K562 (cell line): ENCODE data around the gene MAN2A1. TPM values are rescaled to one million over a fixed set of nuclear protein-coding genes. Genes with fewer than 3 reads are reported as not detected.

ENCODE experiments used
- ARID2 ChIP-seq: fragments of 450-650 bp; IDR thresholded peaks from 2 replicates; pipeline ENCODE4 v1.6.1; 2017; ENCODE audit warnings: antibody characterized with exemption, mild to moderate bottlenecking
- ARNT ChIP-seq, 2 experiments: fragments of 450-650 bp; IDR thresholded peaks; 2 replicates each; pipeline ENCODE4 v1.6.1; 2016; ENCODE audit warnings: mild to moderate bottlenecking in 1 of 2
- ATF1 ChIP-seq, 2 experiments: fragments of 450-650 bp in 1 of 2; IDR thresholded peaks; 2 replicates each; pipeline ENCODE4 v1.6.1; 2016; ENCODE audit warnings: missing compliant biosample characterization in 1 of 2, missing genetic modification characterization in 1 of 2
- CEBPG ChIP-seq, 3 experiments: fragments of 200-800 bp in 1 of 3; sonication (Bioruptor generic) in 1 of 3; sonication (generic) in 1 of 3; formaldehyde crosslinking in 1 of 3; IDR thresholded peaks in 2 of 3; conservative IDR thresholded peaks in 1 of 3; 2 replicates each; pipeline versions ENCODE4 v1.6.1 to v1.8.0; 2016 to 2022; ENCODE audit warnings: missing compliant biosample characterization in 2 of 3, missing genetic modification characterization in 2 of 3, mild to moderate bottlenecking in 1 of 3, missing genetic modification reagents in 1 of 3
- CTCF ChIP-seq, 3 experiments: IDR thresholded peaks in 2 of 3; conservative IDR thresholded peaks in 1 of 3; 2 replicates each; pipeline ENCODE4 v1.5.1; 2011 to 2012; ENCODE audit warnings: low read length in 3 of 3, mild to moderate bottlenecking in 3 of 3, control low read depth in 2 of 3, improper control_type of control experiment in 1 of 3, inconsistent platforms in 1 of 3, low read depth in 1 of 3, mixed read lengths in 1 of 3, moderate library complexity in 1 of 3; ENCODE audit not compliant: insufficient read depth in 2 of 3
- CXXC5 ChIP-seq: fragments of 250-450 bp; sonication (Bioruptor Pico); IDR thresholded peaks from 2 replicates; pipeline ENCODE4 v1.8.0; 2022; ENCODE audit warnings: inconsistent platforms, mild to moderate bottlenecking, moderate library complexity
- ELK3 ChIP-seq: fragments of 450-650 bp; formaldehyde crosslinking; IDR thresholded peaks from 2 replicates; pipeline ENCODE4 v1.4.0; 2020; ENCODE audit warnings: mild to moderate bottlenecking
- ETV5 ChIP-seq: sonication (generic); formaldehyde crosslinking; IDR thresholded peaks from 2 replicates; pipeline ENCODE4 v1.4.0; 2020; ENCODE audit warnings: low read depth, mild to moderate bottlenecking, missing genetic modification reagents
- FIP1L1 ChIP-seq: fragments of 200-400 bp; formaldehyde crosslinking; IDR thresholded peaks from 2 replicates; pipeline ENCODE4 v1.6.1; 2018; ENCODE audit warnings: mild to moderate bottlenecking, low read depth, low read length; ENCODE audit not compliant: poor library complexity, severe bottlenecking
- FOXP1 ChIP-seq: sonication (generic); formaldehyde crosslinking; IDR thresholded peaks from 2 replicates; pipeline ENCODE4 v1.8.0; 2022; ENCODE audit warnings: mild to moderate bottlenecking, missing genetic modification reagents
- HNRNPL ChIP-seq: fragments of 200-400 bp; formaldehyde crosslinking; IDR thresholded peaks from 2 replicates; pipeline ENCODE4 v1.6.1; 2017; ENCODE audit warnings: low read depth, mild to moderate bottlenecking, low read length
- MCM2 ChIP-seq: fragments of 450-650 bp; IDR thresholded peaks from 2 replicates; pipeline ENCODE4 v1.6.1; 2017; ENCODE audit warnings: low read depth, mild to moderate bottlenecking
- NCOA6 ChIP-seq: fragments of 450-650 bp; IDR thresholded peaks from 2 replicates; pipeline ENCODE4 v1.6.1; 2017; ENCODE audit warnings: mild to moderate bottlenecking
- PCBP1 ChIP-seq: fragments of 200-400 bp; formaldehyde crosslinking; IDR thresholded peaks from 2 replicates; pipeline ENCODE4 v1.6.1; 2018; ENCODE audit warnings: mild to moderate bottlenecking, low read depth, low read length; ENCODE audit not compliant: poor library complexity, severe bottlenecking
- PHF21A ChIP-seq: fragments of 450-650 bp; IDR thresholded peaks from 2 replicates; pipeline ENCODE4 v1.6.1; 2017; ENCODE audit warnings: low read depth, borderline replicate concordance
- PHF8 ChIP-seq: fragments of 200-600 bp; sonication (generic); IDR thresholded peaks from 2 replicates; pipeline ENCODE4 v1.6.1; 2012; ENCODE audit warnings: mixed run types, mild to moderate bottlenecking, inconsistent platforms, low read length, moderate library complexity, borderline replicate concordance
- POLR2A ChIP-seq: fragments of 450-650 bp; conservative IDR thresholded peaks from 2 replicates; pipeline ENCODE4 v1.6.1; 2016
- RCOR1 ChIP-seq, 2 experiments: IDR thresholded peaks; 2 replicates each; pipeline ENCODE4 v1.6.1; 2012; ENCODE audit warnings: low read depth in 2 of 2, low read length in 2 of 2, borderline replicate concordance in 1 of 2, improper control_type of control experiment in 1 of 2
- RUNX1 ChIP-seq: sonication (generic); IDR thresholded peaks from 2 replicates; pipeline ENCODE4 v1.6.1; 2016; ENCODE audit warnings: antibody characterized with exemption, low read depth
- ZC3H4 ChIP-seq: sonication (generic); formaldehyde crosslinking; IDR thresholded peaks from 2 replicates; pipeline ENCODE4 v1.9.0; 2021; ENCODE audit warnings: missing genetic modification reagents, borderline replicate concordance
- ZNF561 ChIP-seq: fragments of 450-650 bp; formaldehyde crosslinking; conservative IDR thresholded peaks from 2 replicates; pipeline ENCODE4 v1.4.0; 2020; ENCODE audit warnings: mild to moderate bottlenecking, moderate library complexity
- ZNF766 ChIP-seq: fragments of 200-800 bp; sonication (Bioruptor generic); conservative IDR thresholded peaks from 2 replicates; pipeline ENCODE4 v1.6.1; 2016; ENCODE audit warnings: missing genetic modification characterization, missing compliant biosample characterization
- polyA plus RNA-seq, 8 experiments: library from polyadenylated mRNA; depleted of rRNA in 4 of 8; stranded (reverse) in 5 of 8; unstranded in 3 of 8; fragments of >200 nt; fragmentation: Nextera tagmentation in 2 of 8; fragmentation: Illumina TruSeq in 1 of 8; extraction: Ambion mirVana in 2 of 8; extraction: Trizol in 1 of 8; gene quantifications; 2 replicates each; pipeline versions ENCODE4 v1.2.1 to v1.2.3, GENCODE V29; 2011 to 2014; ENCODE audit warnings: inconsistent platforms in 1 of 8, missing spikeins in 1 of 8
- total RNA-seq, 7 experiments: library from RNA; depleted of rRNA in 6 of 7; stranded (reverse); fragments of >200 nt in 6 of 7; fragmentation: Illumina TruSeq in 2 of 7; extraction: Trizol in 2 of 7; gene quantifications; 2 replicates each; pipeline versions ENCODE4 v1.2.1 to v1.2.3, GENCODE V29; 2011 to 2021; ENCODE audit warnings: low replicate concordance in 1 of 7
- TF ChIP-seq, protein P1 (sequence below), 2 experiments: fragments of 450-650 bp; conservative IDR thresholded peaks; 2 replicates each; pipeline ENCODE4 v1.6.1; 2017; ENCODE audit warnings: mild to moderate bottlenecking in 2 of 2, moderate library complexity in 2 of 2

Gene MAN2A1
- total and polyA plus RNA-seq, 9 of the 15 experiments (the other 6 are each of a cell fraction or from before 2014, with no cell fraction given), result 5.2 to 32.0 (median 19.8) TPM

DNA sequence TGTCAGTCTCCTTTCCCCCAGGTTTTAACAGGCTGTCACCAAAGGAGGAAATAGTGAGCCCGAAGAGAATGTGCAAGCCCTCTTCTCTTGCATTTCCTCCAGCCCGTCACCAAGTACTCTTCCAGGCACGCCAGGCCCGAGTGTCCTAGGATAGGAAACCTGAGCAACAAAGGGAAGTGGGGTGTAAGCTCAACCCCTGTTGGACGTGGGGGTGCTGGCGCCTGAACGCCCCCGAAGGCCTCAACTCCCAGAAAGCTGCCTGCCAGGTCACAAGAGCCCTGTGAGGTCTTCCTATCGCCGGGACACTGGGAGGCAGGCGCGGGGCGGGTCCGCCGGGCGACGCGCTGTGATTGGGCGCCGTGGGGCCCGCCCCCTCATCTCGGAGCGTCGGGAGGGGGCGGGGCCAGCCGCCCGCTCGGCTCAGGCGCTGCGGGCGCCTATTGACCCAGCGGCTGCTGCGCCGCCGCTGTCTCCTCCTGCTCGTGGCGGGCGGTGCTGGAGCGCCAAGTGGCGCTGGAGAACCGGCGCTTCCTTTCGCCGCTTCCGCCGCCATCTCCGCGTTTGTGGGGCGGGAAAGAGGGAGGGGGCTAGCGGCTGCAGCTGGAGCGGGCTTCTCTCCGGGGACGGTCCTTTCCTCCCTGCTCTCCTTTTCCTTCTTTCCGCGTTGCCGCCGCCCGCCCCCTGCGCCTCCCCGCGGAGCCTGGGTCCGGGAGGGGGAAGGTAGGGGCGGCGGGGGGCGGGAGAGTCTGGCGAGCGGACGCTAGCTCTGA lies 572 bp upstream of the MAN2A1 start (continued):
- TF ChIP-seq ELK3 (CRISPR knock-in tag), result no peak
- no peak for TF ChIP-seq ARNT (IDR thresholded peaks at IDR 0.05)
- TF ChIP-seq ZNF561 (CRISPR knock-in tag), result no peak
- 0 out of 2 replicates have a peak, but pooled peaks have one; percentile 27 for TF ChIP-seq ETV5 (CRISPR knock-in tag)
- no peak for TF ChIP-seq RUNX1
- TF ChIP-seq CTCF (IDR thresholded peaks at IDR 0.05 in 2 of 3, conservative IDR thresholded peaks at IDR 0.05 in 1 of 3; ENCODE audit: insufficient read depth in 2 of 3, low read depth in 1 of 3, low read length in 3 of 3), result peak in 2 of 3 experiments; percentile 17 to 27; a peak in 2 of 6 replicates
- TF ChIP-seq NCOA6, result no peak
- TF ChIP-seq CXXC5, result peak; percentile 86
- peak; percentile 63 for TF ChIP-seq PCBP1
- TF ChIP-seq FIP1L1, result no peak
- peak in 1 of 2 experiments; percentile 15; a peak in 2 of 4 replicates for TF ChIP-seq RCOR1 (IDR thresholded peaks at IDR 0.05; ENCODE audit: borderline replicate concordance in 1 of 2, low read depth in 2 of 2, low read length in 2 of 2)
- TF ChIP-seq PHF21A, result peak; percentile 56; the same call in 1 of the 2 replicates
- peak; percentile 86; the same call in 1 of the 2 replicates for TF ChIP-seq FOXP1
- peak; percentile 90 for TF ChIP-seq PHF8
- no peak for TF ChIP-seq ZC3H4 (CRISPR knock-in tag)
- 0 out of 2 replicates have a peak, but pooled peaks have one; percentile 16 for TF ChIP-seq CEBPG (CRISPR knock-in tag; IDR thresholded peaks at IDR 0.05)
- no peak for TF ChIP-seq CEBPG (tag; conservative IDR thresholded peaks at IDR 0.05 in 1 of 2, IDR thresholded peaks at IDR 0.05 in 1 of 2)
- no peak for TF ChIP-seq ARID2
- TF ChIP-seq HNRNPL, result no peak
- TF ChIP-seq ZNF766 (CRISPR knock-in tag), result no peak; the same call in 1 of the 2 replicates
- TF ChIP-seq POLR2A, result peak; percentile 91
- no peak for TF ChIP-seq ATF1 (CRISPR knock-in tag; IDR thresholded peaks at IDR 0.05)
- TF ChIP-seq ATF1 (tag; IDR thresholded peaks at IDR 0.05), result peak; percentile 78
- no peak for TF ChIP-seq MCM2
- TF ChIP-seq, protein P1, sequence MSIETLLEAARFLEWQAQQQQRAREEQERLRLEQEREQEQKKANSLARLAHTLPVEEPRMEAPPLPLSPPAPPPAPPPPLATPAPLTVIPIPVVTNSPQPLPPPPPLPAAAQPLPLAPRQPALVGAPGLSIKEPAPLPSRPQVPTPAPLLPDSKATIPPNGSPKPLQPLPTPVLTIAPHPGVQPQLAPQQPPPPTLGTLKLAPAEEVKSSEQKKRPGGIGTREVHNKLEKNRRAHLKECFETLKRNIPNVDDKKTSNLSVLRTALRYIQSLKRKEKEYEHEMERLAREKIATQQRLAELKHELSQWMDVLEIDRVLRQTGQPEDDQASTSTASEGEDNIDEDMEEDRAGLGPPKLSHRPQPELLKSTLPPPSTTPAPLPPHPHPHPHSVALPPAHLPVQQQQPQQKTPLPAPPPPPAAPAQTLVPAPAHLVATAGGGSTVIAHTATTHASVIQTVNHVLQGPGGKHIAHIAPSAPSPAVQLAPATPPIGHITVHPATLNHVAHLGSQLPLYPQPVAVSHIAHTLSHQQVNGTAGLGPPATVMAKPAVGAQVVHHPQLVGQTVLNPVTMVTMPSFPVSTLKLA (conservative IDR thresholded peaks at IDR 0.05), result peak; percentile 49 to 82; a peak in 3 of 4 replicates
